BJ (cell line): Measurements from ENCODE around the gene SNX30. TPM values are rescaled to one million over a fixed set of nuclear protein-coding genes. Genes with fewer than 3 reads are reported as not detected.

Experiments
- CTCF ChIA-PET: fragments of 350-600 bp; formaldehyde crosslinking; extraction: SDS; loops from one replicate; lab custom pipeline; 2021; ENCODE audit warnings: antibody characterized with exemption, inconsistent platforms; lab: Yijun Ruan, JAX
- POLR2A ChIA-PET: fragments of 300-600 bp; sonication (Branson Sonifier 250); formaldehyde crosslinking; extraction: SDS; loops from one replicate; lab custom pipeline; 2021; ENCODE audit warnings: antibody characterized with exemption; lab: Charles Lee
- DNase-seq: peaks from one replicate; pipeline ENCODE4 v3.0.0-alpha.2; 2011; ENCODE audit warnings: low read depth
- H3K27me3 ChIP-seq: 2 replicates; pipeline ENCODE4 v1.6.0; 2011; ENCODE audit warnings: low read length; ENCODE audit not compliant: control insufficient read depth, insufficient read depth
- H3K36me3 ChIP-seq: 2 replicates; pipeline ENCODE4 v1.5.1; 2011; ENCODE audit warnings: low read length; ENCODE audit not compliant: control insufficient read depth, insufficient read depth
- H3K4me3 ChIP-seq: 2 replicates; pipeline ENCODE4 v1.5.1; 2011; ENCODE audit warnings: low read depth, mild to moderate bottlenecking, control low read depth, low read length
- polyA plus RNA-seq: library from polyadenylated mRNA; depleted of rRNA; stranded (reverse); fragments of >200 nt; gene quantifications from 2 replicates; pipeline ENCODE4 v1.2.3, GENCODE V29; 2011
- TF ChIP-seq, protein P1 (sequence below): IDR thresholded peaks from 2 replicates; pipeline ENCODE4 v1.5.1; 2011; ENCODE audit warnings: low read depth, mild to moderate bottlenecking, control low read depth, inconsistent platforms, low read length, moderate library complexity; ENCODE audit not compliant: insufficient read depth

Gene SNX30
- polyA plus RNA-seq, 1 experiment: 6.1 TPM

DNA sequence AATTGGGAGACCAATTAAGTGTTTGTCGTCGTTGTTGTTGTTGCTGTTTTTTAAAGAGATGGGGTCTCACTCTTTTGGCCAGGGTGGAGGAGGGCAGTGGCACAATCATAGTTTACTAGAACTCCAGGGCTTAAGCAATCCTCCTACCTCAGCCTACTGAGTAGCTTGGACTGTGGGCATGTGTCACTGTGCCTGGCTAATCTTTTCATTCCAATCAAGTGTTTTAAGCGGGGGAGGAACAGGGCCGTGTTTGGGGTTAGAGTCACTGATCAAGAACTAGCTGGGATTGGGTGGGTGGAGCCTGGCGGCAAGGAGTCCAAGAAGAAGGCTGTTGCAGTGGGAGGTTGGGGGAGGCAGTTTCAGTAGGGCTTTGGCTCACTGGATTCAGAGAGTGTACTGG, 13.8 kb downstream of the SNX30 start:
- Histone ChIP-seq H3K36me3 (no peaks in the 10 kb centered on the region; the same call in 1 of the 2 replicates), H3K27me3 (no peaks in the 10 kb centered on the region), H3K4me3 (no peak overlapping the region)
- DNase-seq: no peak
- ChIA-PET POLR2A (no interaction called here), CTCF (interaction anchor here (0.9 to 1.5 kb wide), 3 partner anchors 13 to 139 kb away, joined by 4 to 5 read pairs (median 4); partner anchors contain the start of gene INIP)
- TF ChIP-seq, protein P1, sequence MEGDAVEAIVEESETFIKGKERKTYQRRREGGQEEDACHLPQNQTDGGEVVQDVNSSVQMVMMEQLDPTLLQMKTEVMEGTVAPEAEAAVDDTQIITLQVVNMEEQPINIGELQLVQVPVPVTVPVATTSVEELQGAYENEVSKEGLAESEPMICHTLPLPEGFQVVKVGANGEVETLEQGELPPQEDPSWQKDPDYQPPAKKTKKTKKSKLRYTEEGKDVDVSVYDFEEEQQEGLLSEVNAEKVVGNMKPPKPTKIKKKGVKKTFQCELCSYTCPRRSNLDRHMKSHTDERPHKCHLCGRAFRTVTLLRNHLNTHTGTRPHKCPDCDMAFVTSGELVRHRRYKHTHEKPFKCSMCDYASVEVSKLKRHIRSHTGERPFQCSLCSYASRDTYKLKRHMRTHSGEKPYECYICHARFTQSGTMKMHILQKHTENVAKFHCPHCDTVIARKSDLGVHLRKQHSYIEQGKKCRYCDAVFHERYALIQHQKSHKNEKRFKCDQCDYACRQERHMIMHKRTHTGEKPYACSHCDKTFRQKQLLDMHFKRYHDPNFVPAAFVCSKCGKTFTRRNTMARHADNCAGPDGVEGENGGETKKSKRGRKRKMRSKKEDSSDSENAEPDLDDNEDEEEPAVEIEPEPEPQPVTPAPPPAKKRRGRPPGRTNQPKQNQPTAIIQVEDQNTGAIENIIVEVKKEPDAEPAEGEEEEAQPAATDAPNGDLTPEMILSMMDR: no peak

DNA sequence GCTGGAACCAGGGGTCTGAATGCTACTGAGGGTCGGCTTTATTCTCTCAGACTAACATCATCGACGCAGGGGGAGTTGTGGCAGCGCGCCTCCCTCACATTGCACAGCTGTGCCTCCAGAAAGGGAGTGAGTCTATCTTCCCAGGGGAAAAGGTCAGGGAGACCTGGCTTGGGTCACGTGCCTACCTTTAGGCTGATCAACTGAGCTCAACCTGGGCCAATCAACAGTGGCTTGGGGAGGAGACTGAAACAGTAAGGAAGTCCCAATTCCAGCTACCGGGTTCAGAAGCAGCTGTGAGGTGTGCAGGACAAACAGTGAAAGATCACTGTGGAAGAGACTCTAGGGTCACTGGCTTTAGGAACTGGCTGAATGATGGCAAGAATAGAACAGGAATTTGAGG, 14.3 kb downstream of the SNX30 start:
- no peak for DNase-seq
- no peaks in the 10 kb centered on the region for H3K27me3 ChIP-seq
- TF ChIP-seq, protein P1: no peak
- ChIA-PET POLR2A (no interaction called here), CTCF (interaction anchor here (0.9 to 1.5 kb wide), 3 partner anchors 14 to 139 kb away, joined by 4 to 5 read pairs (median 4); partner anchors contain the start of gene INIP)
- H3K36me3 ChIP-seq: no peaks in the 10 kb centered on the region; the same call in 1 of the 2 replicates
- H3K4me3 ChIP-seq: no peak overlapping the region

DNA sequence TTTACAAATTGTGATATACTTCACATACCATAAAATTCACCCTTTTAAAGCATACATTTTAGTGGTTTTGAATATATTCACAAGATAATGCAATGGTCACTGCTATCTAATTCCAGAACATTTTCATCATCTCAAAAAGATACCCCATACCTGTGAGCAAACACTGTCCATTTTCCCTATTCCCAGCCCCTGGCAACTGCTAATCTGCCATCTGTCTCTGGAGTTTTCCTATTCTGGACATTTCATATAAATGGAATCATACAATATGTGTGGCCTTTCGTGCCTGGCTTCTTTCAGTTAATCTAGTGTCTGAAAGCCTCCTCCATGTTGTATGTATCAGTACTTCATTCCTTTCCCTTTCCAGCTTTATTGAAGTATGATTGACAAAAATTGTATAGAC, 14.7 kb downstream of the SNX30 start:
- CTCF ChIA-PET: interaction anchor here (1.5 kb wide), 1 partner anchor 138 kb away, joined by 4 read pairs; no protein-coding TSS in a partner anchor
- Histone ChIP-seq H3K4me3 (no peak overlapping the region), H3K36me3 (no peaks in the 10 kb centered on the region; the same call in 1 of the 2 replicates), H3K27me3 (no peaks in the 10 kb centered on the region)
- DNase-seq: no peak
- TF ChIP-seq, protein P1: no peak
- POLR2A ChIA-PET: no interaction called here

DNA sequence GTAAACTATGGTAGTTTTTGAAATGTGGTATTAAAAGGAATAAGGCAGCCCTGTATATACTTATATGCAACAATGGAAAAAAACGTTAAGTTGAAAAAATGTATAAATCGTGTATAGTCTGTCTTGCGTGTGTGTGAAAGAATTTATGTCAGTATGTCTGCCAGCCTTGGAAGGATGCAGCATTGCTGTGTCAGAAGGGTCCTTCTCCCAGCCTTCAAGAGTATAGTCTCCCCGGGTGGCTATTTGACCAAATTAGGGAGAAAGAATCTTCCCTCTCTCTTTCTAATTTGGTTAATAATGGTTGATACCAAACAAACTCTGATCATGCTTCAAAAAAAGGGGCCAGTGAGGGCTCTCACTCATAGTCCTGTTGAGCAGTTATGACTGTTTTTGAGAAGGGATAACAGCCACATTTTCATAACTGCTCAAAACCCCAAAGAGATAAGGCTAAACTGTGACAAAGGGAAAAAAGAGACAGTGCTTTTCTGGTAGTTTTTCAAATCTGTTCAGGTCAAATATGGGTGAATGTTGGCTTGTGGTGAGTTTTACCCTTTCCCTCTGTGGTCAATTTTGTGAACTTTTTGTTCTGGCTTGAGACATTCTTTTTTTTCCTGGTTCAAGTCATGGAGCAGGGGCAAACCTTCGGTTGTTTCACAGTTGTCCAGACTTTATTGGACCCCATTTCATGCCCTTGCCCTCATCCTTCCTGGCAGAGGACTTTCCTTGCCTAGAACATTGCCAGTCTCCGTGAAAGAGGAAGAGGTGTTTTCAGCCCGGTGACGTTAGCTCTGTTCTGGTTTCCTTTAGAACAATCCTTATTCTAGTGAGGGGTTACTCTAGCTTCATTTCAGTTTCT, 21.0 kb downstream of the SNX30 start:
- CTCF ChIA-PET: no interaction called here
- TF ChIP-seq, protein P1: no peak
- no peak overlapping the region for H3K4me3 ChIP-seq
- POLR2A ChIA-PET: no interaction called here
- no peak for DNase-seq
- no peaks in the 10 kb centered on the region; the same call in 1 of the 2 replicates for H3K36me3 ChIP-seq
- no peaks in the 10 kb centered on the region for H3K27me3 ChIP-seq

DNA sequence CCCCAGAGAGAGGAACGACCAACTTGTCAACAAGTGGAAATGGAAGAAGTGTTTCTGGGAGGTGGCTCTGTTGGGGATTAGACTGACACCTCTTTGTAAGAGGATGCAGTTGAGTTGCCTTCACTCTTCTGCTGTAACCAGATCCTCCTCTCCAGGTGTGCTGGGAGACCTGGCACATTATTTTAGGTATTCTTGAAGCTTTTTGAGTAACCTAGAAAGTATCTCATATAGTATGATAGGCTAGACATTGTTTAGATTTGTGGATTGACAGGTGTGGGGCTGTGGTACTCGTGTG, 21.6 kb downstream of the SNX30 start:
- no peak overlapping the region for H3K4me3 ChIP-seq
- H3K27me3 ChIP-seq: no peaks in the 10 kb centered on the region
- ChIA-PET POLR2A (no interaction called here), CTCF (no interaction called here)
- no peak for DNase-seq
- TF ChIP-seq, protein P1: no peak
- H3K36me3 ChIP-seq: no peaks in the 10 kb centered on the region; the same call in 1 of the 2 replicates
